KMS-11 (cell line): ENCODE data around the gene DUSP11.
"Not testable (repeated sequence)": the region's sequence is repeated elsewhere in the genome, so short reads cannot be mapped to it uniquely, and the experiment has no call there.

Source experiments
- H2AFZ ChIP-seq: fragments of 200-600 bp; sonication (generic); 2 replicates; pipeline ENCODE4 v1.6.1; 2016; ENCODE audit warnings: antibody characterized with exemption, mixed run types, low read depth
- H3K27ac ChIP-seq: fragments of 200-600 bp; sonication (generic); 2 replicates; pipeline ENCODE4 v1.6.1; 2016; ENCODE audit warnings: mild to moderate bottlenecking, mixed run types
- H3K27me3 ChIP-seq: fragments of 200-600 bp; sonication (generic); 2 replicates; pipeline ENCODE4 v1.6.1; 2017; ENCODE audit warnings: mild to moderate bottlenecking, low read depth, mixed run types, moderate library complexity; ENCODE audit not compliant: insufficient read depth
- H3K36me3 ChIP-seq: fragments of 200-600 bp; sonication (generic); 2 replicates; pipeline ENCODE4 v1.6.1; 2017; ENCODE audit warnings: mild to moderate bottlenecking, mixed run types; ENCODE audit not compliant: insufficient read depth
- H3K4me1 ChIP-seq: fragments of 200-600 bp; sonication (generic); 2 replicates; pipeline ENCODE4 v1.6.1; 2016; ENCODE audit warnings: mild to moderate bottlenecking, low read depth, mixed run types; ENCODE audit not compliant: poor library complexity, severe bottlenecking
- H3K4me2 ChIP-seq: fragments of 200-600 bp; sonication (generic); 2 replicates; pipeline ENCODE4 v1.7.0; 2016; ENCODE audit warnings: mild to moderate bottlenecking, mixed run types
- H3K4me3 ChIP-seq: fragments of 200-600 bp; sonication (generic); IDR thresholded peaks from 2 replicates; pipeline ENCODE4 v1.6.1; 2017; ENCODE audit warnings: low read depth, low read length, mixed read lengths; ENCODE audit not compliant: insufficient read depth
- H3K79me2 ChIP-seq: fragments of 200-600 bp; sonication (generic); 2 replicates; pipeline ENCODE4 v1.6.1; 2016; ENCODE audit warnings: low read depth, mixed run types; ENCODE audit not compliant: insufficient read depth
- H3K9ac ChIP-seq: fragments of 200-600 bp; sonication (generic); 2 replicates; pipeline ENCODE4 v1.6.1; 2016; ENCODE audit warnings: mild to moderate bottlenecking, mixed run types
- H4K20me1 ChIP-seq: fragments of 200-600 bp; sonication (generic); 2 replicates; pipeline ENCODE4 v1.6.1; 2016; ENCODE audit warnings: mild to moderate bottlenecking, mixed run types; ENCODE audit not compliant: insufficient read depth
- CTCF ChIP-seq: fragments of 200-600 bp; sonication (generic); conservative IDR thresholded peaks from 2 replicates; pipeline ENCODE4 v1.6.1; 2017; ENCODE audit warnings: low read depth, mild to moderate bottlenecking, antibody characterized with exemption, low read length, moderate library complexity, mixed read lengths

The DUSP11 gene

GRCh38 chr2:73759904-73760303 lies 20.0 kb downstream of the DUSP11 start:
- TF ChIP-seq CTCF = no peak
- H3K27ac ChIP-seq = no peak overlapping the region
- no peaks in the 10 kb centered on the region for H4K20me1 ChIP-seq
- no peaks in the 10 kb centered on the region for H3K27me3 ChIP-seq
- H3K9ac ChIP-seq = no peak overlapping the region
- H3K4me2 ChIP-seq = no peak overlapping the region
- H3K36me3 ChIP-seq = 0 out of 2 replicates have a peak, but pooled peaks cover 3% of the 10 kb centered on the region
- no peak overlapping the region for H3K4me3 ChIP-seq
- H3K79me2 ChIP-seq = no peaks in the 10 kb centered on the region
- no peak overlapping the region for H2AFZ ChIP-seq
- H3K4me1 ChIP-seq = no peaks in the 10 kb centered on the region

GRCh38 chr2:73759285-73759764 lies 20.6 kb downstream of the DUSP11 start:
- Histone ChIP-seq H3K79me2 (no peaks in the 10 kb centered on the region), H3K9ac (no peak overlapping the region), H3K4me1 (no peaks in the 10 kb centered on the region), H3K27ac (no peak overlapping the region), H3K27me3 (no peaks in the 10 kb centered on the region), H3K36me3 (0 out of 2 replicates have a peak, but pooled peaks cover 3% of the 10 kb centered on the region), H2AFZ (no peak overlapping the region), H3K4me2 (no peak overlapping the region), H3K4me3 (no peak overlapping the region), H4K20me1 (no peaks in the 10 kb centered on the region)
- no peak for TF ChIP-seq CTCF

- not testable (repeated sequence) for H2AFZ ChIP-seq, H3K9ac ChIP-seq, H3K27ac ChIP-seq, H3K79me2 ChIP-seq, H4K20me1 ChIP-seq, H3K4me3 ChIP-seq, H3K4me1 ChIP-seq, H3K4me2 ChIP-seq, H3K27me3 ChIP-seq, H3K36me3 ChIP-seq
Measured at GRCh38 chr2:73754332-73754731, 25.6 kb downstream of the DUSP11 start.

DNA sequence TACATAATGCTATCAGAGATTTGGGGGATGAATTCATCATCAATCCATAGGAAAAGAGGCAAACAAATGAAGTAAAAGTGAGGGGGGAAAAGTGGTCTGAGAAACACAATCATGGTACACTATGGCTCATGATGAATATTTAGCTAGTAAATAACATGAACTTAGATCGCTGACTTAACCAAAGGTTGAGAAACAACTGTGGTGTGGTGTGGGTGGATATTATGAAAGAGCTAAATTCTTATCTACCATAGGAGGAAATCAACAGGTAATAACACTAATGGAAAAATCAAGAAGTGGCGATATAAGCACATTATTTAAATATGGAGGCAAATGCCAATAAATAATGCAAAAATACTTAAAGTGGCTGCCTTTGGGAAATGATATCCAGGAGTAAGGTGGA lies 30.6 kb downstream of the DUSP11 start:
- Histone ChIP-seq H3K4me1 (no peaks in the 10 kb centered on the region), H3K27ac (no peak overlapping the region), H3K27me3 (no peaks in the 10 kb centered on the region), H3K79me2 (no peaks in the 10 kb centered on the region), H3K36me3 (no peaks in the 10 kb centered on the region), H3K4me3 (no peak overlapping the region), H3K4me2 (no peak overlapping the region), H3K9ac (no peak overlapping the region), H4K20me1 (no peaks in the 10 kb centered on the region), H2AFZ (no peak overlapping the region)
- no peak for TF ChIP-seq CTCF

GRCh38 chr2:73746877-73747208 lies 33.1 kb downstream of the DUSP11 start:
- no peak for TF ChIP-seq CTCF

More at GRCh38 chr2:73746877-73747208, 33.1 kb downstream of the DUSP11 start:
- Histone ChIP-seq H3K4me2 (no peak overlapping the region), H3K9ac (no peak overlapping the region), H3K4me3 (no peak overlapping the region), H3K27me3 (no peaks in the 10 kb centered on the region), H2AFZ (no peak overlapping the region), H3K4me1 (no peaks in the 10 kb centered on the region), H4K20me1 (no peaks in the 10 kb centered on the region), H3K36me3 (no peaks in the 10 kb centered on the region), H3K27ac (no peak overlapping the region), H3K79me2 (no peaks in the 10 kb centered on the region)
